Activated CD8-positive, alpha-beta memory T cell treated with anti-CD3 and anti-CD28 coated beads for 24 hours (primary cell): ENCODE data around the gene BEX4.

Experiments used
- DNase-seq: peaks from one replicate; pipeline ENCODE4 v3.0.0-alpha.2; 2020

The BEX4 gene

DNA sequence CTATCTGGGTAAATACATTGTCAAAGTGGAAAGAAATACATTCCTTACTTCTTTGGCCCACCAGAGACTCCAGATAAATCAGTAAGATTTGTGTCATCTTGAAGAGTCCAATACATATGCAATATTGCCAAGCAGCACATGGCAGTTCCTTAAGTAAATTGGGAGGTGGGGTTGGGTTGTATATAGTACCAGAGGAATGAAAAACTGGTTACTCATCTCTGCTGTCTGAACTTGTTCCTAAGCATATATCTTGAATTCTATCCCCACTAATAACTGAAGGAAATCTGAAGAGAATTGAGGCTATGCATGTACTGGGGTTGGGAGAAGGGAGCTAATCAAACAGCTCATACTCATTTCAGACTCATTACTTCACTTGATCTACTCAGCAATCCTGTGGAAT is 25.2 kb downstream of the BEX4 start:
- no peak for DNase-seq

DNA sequence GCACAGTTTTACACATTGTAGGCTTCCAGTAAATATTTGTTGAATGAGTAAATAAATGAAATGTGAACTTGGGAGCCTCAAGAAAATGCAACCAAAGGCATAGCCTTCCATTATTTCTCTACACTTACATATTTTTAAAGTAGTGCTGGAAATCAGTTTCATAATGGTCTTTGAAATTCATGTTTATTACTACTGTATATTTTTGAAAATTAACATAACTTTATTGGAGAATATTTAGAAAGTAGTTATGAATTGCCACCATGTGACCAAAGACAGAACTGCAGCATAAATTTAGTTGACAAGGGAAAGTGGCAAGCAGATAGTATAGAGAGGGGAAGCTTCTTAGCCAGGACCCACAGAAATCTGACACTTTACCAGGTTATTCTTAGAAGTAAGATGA is 33.6 kb downstream of the BEX4 start:
- DNase-seq = no peak

DNA sequence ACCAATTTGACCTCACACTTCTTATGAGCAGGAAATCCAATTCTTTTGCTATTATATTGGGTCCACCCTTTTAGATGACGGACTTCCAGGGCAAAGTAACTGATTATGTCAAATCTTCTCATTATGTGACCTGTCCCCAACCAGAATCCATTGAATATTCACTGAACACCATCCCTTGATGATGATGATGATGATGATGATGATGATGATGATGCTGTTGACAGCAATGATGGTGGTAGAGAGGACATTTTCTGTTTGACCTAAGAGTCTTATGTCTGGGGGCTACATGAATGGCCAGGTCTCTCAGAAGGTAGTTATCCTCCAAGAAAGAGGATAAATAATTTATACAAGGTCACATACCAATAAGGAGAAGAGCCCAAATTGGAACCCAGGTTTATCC is 34.9 kb downstream of the BEX4 start:
- DNase-seq = no peak

DNA sequence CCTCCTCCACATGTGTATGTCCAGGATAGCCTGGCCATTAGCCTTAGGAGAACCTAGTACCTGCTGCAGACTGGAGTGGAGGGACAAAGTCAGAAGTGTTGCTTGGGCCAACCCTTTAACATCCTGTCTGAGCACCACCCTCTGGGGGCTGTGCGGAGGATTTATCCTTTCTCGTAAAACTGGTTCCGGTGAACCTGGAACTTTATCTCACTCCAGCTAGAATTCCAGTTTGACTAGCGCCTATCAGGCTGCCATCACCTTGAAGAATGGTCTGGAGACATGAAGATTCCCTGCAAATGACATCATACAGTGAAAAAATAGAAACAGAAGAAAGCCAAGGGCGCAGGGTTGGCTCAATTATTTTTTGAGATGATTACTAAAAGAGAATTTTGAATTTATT is 36.1 kb downstream of the BEX4 start:
- DNase-seq = no peak

DNA sequence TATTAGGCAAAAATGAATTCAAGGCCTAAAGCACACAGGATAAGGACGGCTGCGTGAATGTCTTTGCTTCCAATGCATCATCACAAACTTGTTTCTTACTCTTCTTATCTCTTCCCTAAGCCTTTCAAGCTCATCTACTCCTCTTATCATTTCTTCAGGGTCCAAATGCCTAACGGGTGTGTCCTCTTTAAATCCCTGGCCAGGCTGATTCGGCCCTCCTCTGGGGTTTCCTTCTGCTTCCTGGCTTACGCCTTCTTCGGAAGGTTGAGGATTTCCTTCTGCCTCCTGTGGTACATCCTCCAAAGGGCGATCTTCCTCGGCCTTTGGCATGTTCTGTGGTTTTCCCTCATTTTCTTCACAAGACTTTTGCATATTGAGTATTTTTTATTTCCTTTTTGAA is 38.7 kb downstream of the BEX4 start:
- DNase-seq = no peak

DNA sequence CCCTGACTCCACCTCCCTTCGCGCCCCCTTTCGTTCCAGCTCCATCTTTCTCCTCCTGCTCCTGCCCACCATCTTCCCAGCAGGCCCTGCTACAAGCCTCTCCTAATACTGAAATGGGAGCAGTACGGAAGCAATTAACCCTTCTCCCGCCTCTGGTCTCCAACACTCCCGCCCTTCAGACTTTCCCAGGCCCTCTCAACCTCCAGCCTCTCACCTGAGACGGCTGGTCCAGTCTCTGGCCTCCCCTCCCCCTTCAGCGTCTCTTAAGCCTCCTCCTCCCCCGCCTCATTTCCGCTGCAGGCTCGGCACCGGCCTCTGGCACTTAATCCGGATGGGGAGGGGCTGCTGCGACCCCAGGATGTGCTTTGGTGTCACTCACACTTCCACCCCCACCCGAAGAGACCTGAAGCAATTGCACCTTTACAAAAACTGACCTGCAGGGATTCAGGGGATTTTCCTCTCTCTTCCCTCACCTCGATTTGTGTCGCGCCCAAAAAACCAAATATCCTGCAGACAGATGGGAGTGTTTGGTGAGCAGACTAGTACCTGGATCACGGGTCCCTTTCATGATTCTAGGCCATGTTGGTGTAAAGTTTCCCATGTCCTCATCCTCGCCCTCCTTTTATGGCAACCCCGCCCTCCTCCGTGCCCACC is 39.4 kb downstream of the BEX4 start:
- peak; percentile 67 for DNase-seq

DNA sequence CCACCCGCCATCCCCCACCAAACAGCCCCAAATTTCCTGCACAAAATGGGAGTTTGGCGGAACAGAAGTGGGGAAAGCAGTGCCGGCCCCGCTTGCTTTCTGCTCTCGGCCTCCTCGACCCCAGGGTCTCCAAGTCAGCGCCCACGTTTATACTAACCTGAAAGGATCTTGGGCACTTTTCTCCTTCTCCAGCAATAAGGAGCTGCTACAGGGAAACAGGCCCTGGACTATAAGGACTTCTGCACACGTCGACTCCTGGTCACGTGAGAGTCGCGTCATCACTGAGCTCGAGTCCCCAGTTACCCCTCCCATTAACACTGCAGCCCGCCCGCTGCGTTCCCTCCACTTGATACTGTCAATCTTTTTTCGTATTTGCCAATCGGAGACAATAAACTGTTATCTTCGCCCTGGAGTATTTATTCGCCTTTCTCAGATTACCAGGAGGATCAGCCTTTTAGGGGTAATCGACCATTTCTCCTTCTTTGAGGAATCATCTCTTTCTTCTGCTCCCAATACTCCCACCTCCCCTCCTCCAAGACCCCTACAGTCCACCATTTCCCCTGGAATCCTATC is 40.1 kb downstream of the BEX4 start, which contains the start of gene TCEAL8:
TSS of gene TCEAL8 (minus strand) at position 235 of the 573 bp plus-strand sequence. CDS start 1,176 bp downstream, outside the sequence.
- DNase-seq = peak; percentile 73

DNA sequence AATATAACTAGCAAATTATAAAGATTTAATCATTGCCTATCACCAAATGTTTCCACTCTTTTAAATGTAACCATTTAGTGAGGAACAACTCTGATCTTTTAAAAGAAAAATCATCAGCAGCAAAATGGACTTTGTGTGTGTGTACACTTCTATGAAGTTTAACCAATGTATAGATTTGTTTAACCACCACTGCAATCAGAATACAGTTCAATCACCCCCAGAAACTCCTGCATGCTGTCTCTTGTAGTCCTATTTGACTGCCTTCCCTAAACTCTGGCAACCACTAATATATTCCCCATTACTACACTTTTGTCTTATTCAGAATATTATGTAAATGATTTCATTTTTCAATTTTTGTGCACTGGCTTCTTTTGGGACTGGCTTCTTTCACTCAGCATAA is 41.7 kb downstream of the BEX4 start:
- no peak for DNase-seq

DNA sequence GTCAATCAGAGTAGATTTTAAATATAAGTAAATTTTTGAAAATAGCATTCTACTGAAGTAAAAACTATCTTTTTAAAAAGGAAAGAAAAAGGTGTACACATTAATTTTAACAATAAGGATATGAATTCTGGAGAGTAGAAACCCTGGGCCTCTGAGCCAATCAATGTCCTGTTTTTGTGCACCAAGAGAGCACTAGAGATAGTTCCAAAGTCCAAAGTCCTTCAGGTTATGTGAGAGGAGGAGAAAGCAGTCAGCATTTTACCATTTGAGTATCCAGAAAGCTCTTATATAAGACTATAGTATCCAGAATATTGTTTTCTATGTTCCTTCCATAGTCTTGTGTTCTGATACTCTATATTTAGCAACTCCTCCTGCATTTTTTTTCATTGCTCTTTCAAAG is 43.4 kb downstream of the BEX4 start:
- DNase-seq = no peak
